Smooth muscle cell (in vitro differentiated cells): ENCODE measurements around the gene ARRB1. TPM values are rescaled to one million over a fixed set of nuclear protein-coding genes. Genes with fewer than 3 reads are reported as not detected.
A peak's percentile ranks its signal among the peaks of the same experiment; 100 is the strongest.

Experiments
- DNase-seq: peaks from one replicate; lab custom pipeline; 2025; ENCODE audit not compliant: unreplicated experiment; lab: John Stamatoyannopoulos, UW
- H2AFZ ChIP-seq: fragments of 200-600 bp; sonication (generic); 2 replicates; pipeline ENCODE4 v1.6.0; 2016; ENCODE audit warnings: antibody characterized with exemption, low read depth, mild to moderate bottlenecking
- H3F3A ChIP-seq: fragments of 200-600 bp; sonication (generic); 2 replicates; pipeline ENCODE4 v1.6.0; 2017; ENCODE audit warnings: antibody characterized with exemption, low read depth
- H3K27ac ChIP-seq: fragments of 200-600 bp; sonication (generic); 2 replicates; pipeline ENCODE4 v1.5.1; 2016; ENCODE audit warnings: low read depth, mild to moderate bottlenecking
- H3K27me3 ChIP-seq: fragments of 200-600 bp; sonication (generic); 2 replicates; pipeline ENCODE4 v1.6.1; 2016; ENCODE audit warnings: low read depth, mild to moderate bottlenecking
- H3K36me3 ChIP-seq: fragments of 200-600 bp; sonication (generic); 2 replicates; pipeline ENCODE4 v1.5.1; 2016; ENCODE audit warnings: low read depth
- H3K4me1 ChIP-seq: fragments of 200-600 bp; sonication (generic); 2 replicates; pipeline ENCODE4 v1.5.1; 2016; ENCODE audit warnings: low read depth
- H3K4me2 ChIP-seq: fragments of 200-600 bp; sonication (generic); 2 replicates; pipeline ENCODE4 v1.6.0; 2016; ENCODE audit warnings: mild to moderate bottlenecking
- H3K4me3 ChIP-seq: fragments of 200-600 bp; sonication (generic); 2 replicates; pipeline ENCODE4 v1.5.1; 2016; ENCODE audit warnings: mild to moderate bottlenecking
- H3K79me2 ChIP-seq: fragments of 200-600 bp; sonication (generic); 2 replicates; pipeline ENCODE4 v1.6.0; 2016; ENCODE audit warnings: low read depth, mild to moderate bottlenecking
- H3K9ac ChIP-seq: fragments of 200-600 bp; sonication (generic); 2 replicates; pipeline ENCODE4 v1.6.0; 2016; ENCODE audit warnings: low read depth
- H3K9me3 ChIP-seq: fragments of 200-600 bp; sonication (generic); replicated peaks from 2 replicates; pipeline ENCODE4 v1.5.1; 2016; ENCODE audit warnings: low read depth
- H4K20me1 ChIP-seq: fragments of 200-600 bp; sonication (generic); 2 replicates; pipeline ENCODE4 v1.6.0; 2016; ENCODE audit warnings: low read depth
- WGBS: methylation state at CpG from one replicate; pipeline ENCODE4 v1.1.7; 2016; ENCODE audit warnings: low lambda C conversion rate; 5-methylcytosine and 5-hydroxymethylcytosine counted together
- polyA plus RNA-seq: library from polyadenylated mRNA; unstranded; fragments of >200 nt; fragmentation: Nextera tagmentation; extraction: Ambion mirVana; gene quantifications from 2 replicates; pipeline ENCODE4 v1.2.1, GENCODE V29; 2016
- total RNA-seq: library from RNA; depleted of rRNA; stranded (reverse); fragments of >200 nt; gene quantifications from 2 replicates; pipeline ENCODE4 v1.2.3, GENCODE V29; 2014
- TF ChIP-seq, protein P1 (sequence below): fragments of 200-600 bp; sonication (generic); IDR thresholded peaks from 2 replicates; pipeline ENCODE4 v1.5.1; 2017; ENCODE audit warnings: borderline replicate concordance, mild to moderate bottlenecking, antibody characterized with exemption; ENCODE audit not compliant: insufficient read depth, poor library complexity, severe bottlenecking

Gene ARRB1
- total and polyA plus RNA-seq, 2 experiments from 2014 or later = 4.6 to 16.9 TPM

- H3K9ac ChIP-seq = no peak overlapping the region
- 90% methylated on average over 12 of the region's 12 CpGs for WGBS
- no peak for DNase-seq
- H4K20me1 ChIP-seq = peaks cover 23% of the 10 kb centered on the region
- H3K4me3 ChIP-seq = no peak overlapping the region
- no peak overlapping the region for H3K27ac ChIP-seq
- peaks cover 6% of the 10 kb centered on the region for H3K79me2 ChIP-seq
- H3K4me2 ChIP-seq = no peak overlapping the region
- H2AFZ ChIP-seq = no peak overlapping the region
- no peaks in the 10 kb centered on the region for H3K36me3 ChIP-seq
- no peaks in the 10 kb centered on the region for H3K4me1 ChIP-seq
- TF ChIP-seq, protein P1, sequence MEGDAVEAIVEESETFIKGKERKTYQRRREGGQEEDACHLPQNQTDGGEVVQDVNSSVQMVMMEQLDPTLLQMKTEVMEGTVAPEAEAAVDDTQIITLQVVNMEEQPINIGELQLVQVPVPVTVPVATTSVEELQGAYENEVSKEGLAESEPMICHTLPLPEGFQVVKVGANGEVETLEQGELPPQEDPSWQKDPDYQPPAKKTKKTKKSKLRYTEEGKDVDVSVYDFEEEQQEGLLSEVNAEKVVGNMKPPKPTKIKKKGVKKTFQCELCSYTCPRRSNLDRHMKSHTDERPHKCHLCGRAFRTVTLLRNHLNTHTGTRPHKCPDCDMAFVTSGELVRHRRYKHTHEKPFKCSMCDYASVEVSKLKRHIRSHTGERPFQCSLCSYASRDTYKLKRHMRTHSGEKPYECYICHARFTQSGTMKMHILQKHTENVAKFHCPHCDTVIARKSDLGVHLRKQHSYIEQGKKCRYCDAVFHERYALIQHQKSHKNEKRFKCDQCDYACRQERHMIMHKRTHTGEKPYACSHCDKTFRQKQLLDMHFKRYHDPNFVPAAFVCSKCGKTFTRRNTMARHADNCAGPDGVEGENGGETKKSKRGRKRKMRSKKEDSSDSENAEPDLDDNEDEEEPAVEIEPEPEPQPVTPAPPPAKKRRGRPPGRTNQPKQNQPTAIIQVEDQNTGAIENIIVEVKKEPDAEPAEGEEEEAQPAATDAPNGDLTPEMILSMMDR = no peak
- H3K27me3 ChIP-seq = no peaks in the 10 kb centered on the region
- no peaks in the 10 kb centered on the region for H3F3A ChIP-seq
- H3K9me3 ChIP-seq = no peaks in the 10 kb centered on the region
Observed at GRCh38 chr11:75289919-75290318, 61.5 kb downstream of the ARRB1 start.

- no peak overlapping the region for H3K9ac ChIP-seq
- H3K4me3 ChIP-seq = no peak overlapping the region
- TF ChIP-seq, protein P1 = no peak
- H3K36me3 ChIP-seq = no peaks in the 10 kb centered on the region
- H3F3A ChIP-seq = no peaks in the 10 kb centered on the region
- H3K27me3 ChIP-seq = no peaks in the 10 kb centered on the region
- H2AFZ ChIP-seq = no peak overlapping the region
- peaks cover 6% of the 10 kb centered on the region for H3K79me2 ChIP-seq
- 95% methylated on average over 5 of the region's 6 CpGs for WGBS
- H3K27ac ChIP-seq = no peak overlapping the region
- peaks cover 23% of the 10 kb centered on the region for H4K20me1 ChIP-seq
- DNase-seq = no peak
- no peaks in the 10 kb centered on the region for H3K9me3 ChIP-seq
- no peak overlapping the region for H3K4me2 ChIP-seq
- H3K4me1 ChIP-seq = no peaks in the 10 kb centered on the region
Observed at GRCh38 chr11:75289511-75289760, 62.0 kb downstream of the ARRB1 start.

- H3K36me3 ChIP-seq = no peaks in the 10 kb centered on the region
- no peaks in the 10 kb centered on the region for H3K27me3 ChIP-seq
- no peak overlapping the region for H2AFZ ChIP-seq
- whole genome bisulfite sequencing = 98% methylated on average over 15 of the region's 17 CpGs
- H3K9me3 ChIP-seq = no peaks in the 10 kb centered on the region
- H3K4me1 ChIP-seq = no peaks in the 10 kb centered on the region
- DNase-seq = no peak
- TF ChIP-seq, protein P1 = no peak
- no peaks in the 10 kb centered on the region for H3K79me2 ChIP-seq
- H3K4me2 ChIP-seq = no peak overlapping the region
- H4K20me1 ChIP-seq = peaks cover 13% of the 10 kb centered on the region
- H3F3A ChIP-seq = no peaks in the 10 kb centered on the region
- no peak overlapping the region for H3K4me3 ChIP-seq
- no peak overlapping the region for H3K9ac ChIP-seq
- no peak overlapping the region for H3K27ac ChIP-seq
Observed at GRCh38 chr11:75287579-75287978, 63.9 kb downstream of the ARRB1 start.

DNA sequence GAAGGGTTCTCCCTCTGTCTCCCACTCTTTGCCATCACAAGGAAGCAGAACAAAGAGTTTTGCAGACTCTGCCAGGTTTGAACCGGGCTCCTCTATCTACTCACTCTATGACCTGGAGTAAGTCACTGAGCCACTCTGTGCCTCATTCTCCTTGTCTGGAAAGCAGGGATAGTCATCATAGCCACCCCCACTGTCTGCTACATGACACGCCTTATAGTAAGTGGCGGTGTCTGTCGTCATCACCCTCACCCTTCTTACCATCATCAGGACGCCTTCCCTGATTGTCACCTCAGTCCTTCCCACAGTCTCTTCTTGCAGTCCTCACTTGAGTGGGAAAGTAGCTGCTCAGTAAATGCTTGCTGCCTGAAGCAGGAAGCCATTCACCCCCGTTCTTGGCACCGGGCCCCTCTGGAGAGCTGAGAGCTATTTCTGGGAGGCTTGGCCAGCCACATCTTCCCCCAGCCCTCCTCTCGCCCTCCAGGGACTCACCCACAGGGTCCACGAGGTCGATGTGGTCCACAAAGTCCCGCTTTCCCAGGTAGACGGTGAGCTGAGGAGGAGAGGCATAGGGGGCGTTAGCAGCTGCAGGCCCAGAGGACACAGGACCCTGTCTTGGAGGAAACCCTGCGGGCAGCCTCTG lies 64.5 kb downstream of the ARRB1 start:
- DNase-seq = no peak

More for the DNA sequence above, 64.5 kb downstream of the ARRB1 start:
- Histone ChIP-seq H3K4me2 (no peak overlapping the region), H3K4me3 (no peak overlapping the region), H4K20me1 (peaks cover 8% of the 10 kb centered on the region), H3K79me2 (no peaks in the 10 kb centered on the region), H3K4me1 (no peaks in the 10 kb centered on the region), H3K36me3 (no peaks in the 10 kb centered on the region), H3K9ac (no peak overlapping the region), H3K27ac (peak overlapping the region; percentile 17), H2AFZ (no peak overlapping the region), H3K27me3 (no peaks in the 10 kb centered on the region), H3F3A (no peaks in the 10 kb centered on the region), H3K9me3 (no peaks in the 10 kb centered on the region)
- TF ChIP-seq, protein P1 = no peak
- WGBS = 77% methylated on average over 14 of the region's 14 CpGs
